HT-29 (cell line): ENCODE measurements around the gene LRRC61. TPM values are rescaled to one million over a fixed set of nuclear protein-coding genes. Genes with fewer than 3 reads are reported as not detected.

Experiments used
- DNase-seq: peaks from one replicate; pipeline ENCODE4 v3.0.0-alpha.2; 2015; ENCODE audit warnings: low spot score
- total RNA-seq: library from RNA; depleted of rRNA; stranded (reverse); fragments of >200 nt; shearing (Covaris generic); gene quantifications from 2 replicates; pipeline ENCODE4 v1.2.3, GENCODE V29; 2014

The LRRC61 gene
- total RNA-seq, 1 experiment from 2014 or later: 76.1 TPM

- DNase-seq: no peak
These were observed 46.8 kb downstream of the LRRC61 start for GRCh38 chr7:150369748-150370501.

- DNase-seq: no peak
These were observed 47.5 kb downstream of the LRRC61 start for GRCh38 chr7:150370612-150371071.

- no peak for DNase-seq
These were observed 48.2 kb downstream of the LRRC61 start for GRCh38 chr7:150371131-150371995.

DNA sequence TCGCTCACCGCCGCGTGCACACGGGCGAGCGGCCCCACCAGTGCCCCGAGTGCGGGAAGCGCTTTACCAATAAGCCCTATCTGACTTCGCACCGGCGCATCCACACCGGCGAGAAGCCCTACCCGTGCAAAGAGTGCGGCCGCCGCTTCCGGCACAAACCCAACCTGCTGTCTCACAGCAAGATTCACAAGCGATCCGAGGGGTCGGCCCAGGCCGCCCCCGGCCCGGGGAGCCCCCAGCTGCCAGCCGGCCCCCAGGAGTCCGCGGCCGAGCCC lies 48.8 kb downstream of the LRRC61 start:
- no peak for DNase-seq

GRCh38 chr7:150372271-150373048 lies 49.3 kb downstream of the LRRC61 start:
- DNase-seq: no peak

GRCh38 chr7:150373049-150373801 lies 50.1 kb downstream of the LRRC61 start:
- no peak for DNase-seq

GRCh38 chr7:150374026-150374425 lies 50.9 kb downstream of the LRRC61 start:
- DNase-seq: no peak

- no peak for DNase-seq
These were observed 51.3 kb downstream of the LRRC61 start for GRCh38 chr7:150374472-150374871.

DNA sequence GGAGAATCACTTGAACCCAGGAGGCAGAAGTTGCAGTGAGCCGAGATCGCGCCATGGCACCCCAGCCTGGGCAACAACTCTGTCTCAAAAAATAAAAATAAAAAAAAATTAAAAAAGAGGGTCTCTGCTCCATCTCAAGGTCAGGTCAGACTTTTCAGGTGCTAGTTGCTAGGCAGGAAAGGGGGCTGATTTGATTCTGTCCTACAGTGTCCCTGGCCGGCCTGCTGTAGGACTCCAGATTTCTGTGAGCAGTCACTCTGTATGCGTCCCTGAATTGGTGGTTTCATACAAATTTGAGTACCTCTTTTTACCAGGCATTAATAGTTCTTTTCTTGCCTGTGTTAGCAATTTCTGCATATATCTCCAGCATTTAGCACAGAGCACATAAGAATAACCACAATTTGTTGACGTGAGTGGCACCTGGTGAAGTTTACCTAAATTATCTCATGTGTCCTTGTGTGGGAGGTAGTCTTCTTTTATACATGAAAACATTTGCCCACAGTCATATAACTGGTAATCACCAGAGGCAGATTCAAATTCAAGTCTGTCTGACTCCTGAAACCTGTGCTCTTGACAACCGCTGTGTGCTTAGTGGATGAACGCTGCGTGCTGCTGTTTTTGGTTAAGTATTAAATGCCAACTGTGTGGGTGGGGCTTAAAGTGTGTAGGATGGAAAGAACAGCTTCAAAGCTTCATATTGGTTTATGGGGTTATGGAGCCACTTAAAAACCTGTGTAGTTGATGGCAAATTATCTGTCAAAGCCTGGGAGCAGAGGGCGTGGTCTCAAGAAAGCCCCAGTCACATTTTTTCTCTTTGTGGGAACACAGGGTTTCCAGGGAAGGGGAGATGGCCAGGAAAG lies 52.7 kb downstream of the LRRC61 start:
- DNase-seq: peak; percentile 45

- no peak for DNase-seq
These were observed 53.4 kb downstream of the LRRC61 start for GRCh38 chr7:150376560-150376959.

- no peak for DNase-seq
These were observed 54.0 kb downstream of the LRRC61 start for GRCh38 chr7:150377196-150377595.

- DNase-seq: peak; percentile 78
These were observed 54.5 kb downstream of the LRRC61 start for GRCh38 chr7:150377635-150378034.

- DNase-seq: peak; percentile 97
These were observed 55.1 kb downstream of the LRRC61 start for GRCh38 chr7:150378115-150378852.

GRCh38 chr7:150378853-150379440 lies 55.8 kb downstream of the LRRC61 start, which contains the start of gene ZNF775:
ZNF775 (plus strand) TSS chr7:150379330; CDS start chr7:150388471, 9,141 bp downstream.
- peak; percentile 100 for DNase-seq

GRCh38 chr7:150379441-150380379 lies 56.6 kb downstream of the LRRC61 start:
- peak; percentile 53 for DNase-seq

DNA sequence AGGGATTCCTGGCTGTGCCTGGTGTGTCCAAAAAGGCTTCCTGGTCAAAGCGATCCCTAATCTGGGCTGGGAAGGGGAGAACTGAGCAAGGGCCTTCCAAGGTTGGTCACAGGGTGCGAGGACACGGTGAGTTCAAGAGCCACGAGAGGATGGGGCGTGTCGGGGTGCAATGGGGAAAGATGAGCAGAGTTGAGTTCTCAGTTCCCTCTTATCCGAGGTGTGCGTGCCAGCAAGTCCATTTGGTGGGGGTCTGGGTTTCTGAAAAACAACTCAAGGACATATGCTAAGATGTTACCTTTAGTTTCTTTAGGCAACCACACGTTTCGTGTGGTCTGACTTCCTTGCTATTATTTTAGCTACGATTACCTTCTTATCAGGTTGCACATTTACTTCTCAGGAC lies 57.3 kb downstream of the LRRC61 start:
- no peak for DNase-seq

GRCh38 chr7:150381096-150381495 lies 57.9 kb downstream of the LRRC61 start:
- no peak for DNase-seq

DNA sequence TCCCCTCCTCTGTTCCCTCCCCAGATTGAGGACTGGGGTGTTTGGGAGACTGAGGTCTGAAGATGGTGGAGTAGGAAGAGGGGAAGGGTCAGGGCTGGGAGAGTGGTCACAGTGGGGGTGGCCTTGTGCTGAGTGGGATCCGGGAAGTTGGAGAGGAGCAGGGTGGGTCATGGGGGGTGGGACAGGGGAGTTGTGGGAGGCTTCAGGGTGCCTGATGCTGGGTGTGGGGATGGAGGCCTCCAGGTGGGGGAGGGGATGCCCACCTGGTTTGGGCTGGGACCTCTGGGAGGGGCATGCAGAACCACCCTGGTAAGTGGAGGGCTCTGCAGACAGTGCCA lies 58.6 kb downstream of the LRRC61 start:
- no peak for DNase-seq
